HG03342 (cell line): ENCODE measurements around the gene TAF13.

Experiments
- ATAC-seq: cut with Tn5 transposase; IDR thresholded peaks from one replicate; pipeline ENCODE4 v1.9.1; 2021; ENCODE audit warnings: mild to moderate bottlenecking, moderate library complexity; ENCODE audit not compliant: unreplicated experiment

TAF13 gene, protein sequence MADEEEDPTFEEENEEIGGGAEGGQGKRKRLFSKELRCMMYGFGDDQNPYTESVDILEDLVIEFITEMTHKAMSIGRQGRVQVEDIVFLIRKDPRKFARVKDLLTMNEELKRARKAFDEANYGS

DNA sequence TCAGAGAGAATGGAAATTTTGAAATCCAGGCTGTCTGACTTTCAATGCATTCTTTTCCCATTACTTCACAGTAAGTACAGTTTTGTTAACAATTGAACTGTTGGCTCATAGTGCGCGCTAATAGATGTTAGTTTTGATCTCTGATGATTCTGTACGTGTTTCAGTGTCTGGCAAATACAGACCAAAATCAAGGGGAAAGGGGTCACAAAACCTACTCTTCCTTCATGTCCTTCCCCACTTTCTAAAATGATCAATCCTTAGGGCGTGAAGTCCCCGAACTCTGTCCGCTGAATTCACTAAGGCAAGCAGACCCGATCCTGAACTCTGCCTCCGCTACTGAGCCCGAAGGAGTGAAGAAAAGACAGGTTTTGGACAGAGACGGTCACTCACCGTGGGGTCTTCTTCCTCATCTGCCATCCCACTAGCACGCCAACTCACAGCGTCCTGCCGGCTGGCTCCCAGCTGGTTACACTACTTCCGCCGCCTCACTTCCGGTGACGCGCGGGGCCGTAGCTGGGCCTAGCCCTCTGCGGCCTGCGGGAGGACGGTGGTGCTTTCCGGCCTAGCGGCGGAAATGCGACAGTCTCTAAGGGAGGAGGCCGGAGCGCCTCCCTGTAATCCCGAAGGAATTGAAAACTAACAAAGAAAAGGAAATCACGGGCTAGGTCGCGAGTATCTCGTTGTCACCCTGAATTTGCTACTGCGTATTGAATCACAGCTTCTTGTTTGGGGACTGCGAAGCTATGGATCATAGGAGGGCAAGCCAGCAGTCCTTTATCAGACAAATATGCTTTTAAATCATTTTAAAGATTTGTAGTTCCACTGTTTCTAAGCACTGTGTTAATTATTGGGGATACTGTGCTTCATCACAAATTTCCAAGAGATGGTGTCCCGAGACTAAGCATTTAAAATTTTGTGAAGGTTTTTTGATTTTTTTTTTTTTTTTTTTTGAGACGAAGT, at the start of gene TAF13:
Gene TAF13 (minus strand): TSS at position 473 of the 960 bp plus-strand sequence. CDS start 56 bp downstream, at position 417.
- ATAC-seq: peak; percentile 99

DNA sequence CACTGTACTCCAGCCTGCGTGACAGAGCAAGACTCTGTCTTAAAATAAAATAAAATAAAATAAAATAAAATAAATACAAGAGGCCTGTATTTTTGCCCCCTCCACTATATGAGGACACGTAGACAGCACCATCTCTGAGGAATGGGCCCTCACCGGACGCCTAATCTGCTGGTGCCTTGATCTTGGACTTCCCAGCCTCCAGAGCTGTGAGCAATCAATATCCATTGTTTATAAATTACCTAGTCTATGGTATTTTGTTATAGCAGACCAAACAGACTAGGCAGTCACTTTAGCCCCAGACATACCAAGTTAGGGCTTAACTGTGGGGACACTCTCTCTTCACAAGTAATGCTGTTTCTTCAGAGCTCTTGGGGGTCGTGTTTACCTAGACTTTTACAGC, 44.6 kb upstream of the TAF13 start:
- ATAC-seq: no peak

DNA sequence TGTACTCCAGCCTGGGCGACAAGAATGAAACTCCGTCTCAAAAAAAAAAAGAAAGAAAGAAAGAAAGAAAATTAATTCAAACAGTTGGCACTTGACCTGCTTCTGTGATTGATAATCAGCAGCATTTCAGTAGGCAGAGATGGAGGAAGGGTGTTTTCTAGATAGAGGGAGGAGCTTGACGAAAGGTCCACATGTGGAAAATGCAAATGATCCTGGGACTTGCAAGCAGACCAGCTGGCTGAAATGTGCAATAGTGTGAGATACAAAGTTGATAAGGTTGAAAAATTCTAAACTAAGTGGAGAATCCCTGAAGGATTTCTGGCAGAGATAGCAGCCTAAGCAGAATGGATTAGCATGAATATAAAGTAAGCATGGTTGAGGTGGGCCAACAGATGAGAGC, 42.3 kb upstream of the TAF13 start:
- ATAC-seq: no peak

DNA sequence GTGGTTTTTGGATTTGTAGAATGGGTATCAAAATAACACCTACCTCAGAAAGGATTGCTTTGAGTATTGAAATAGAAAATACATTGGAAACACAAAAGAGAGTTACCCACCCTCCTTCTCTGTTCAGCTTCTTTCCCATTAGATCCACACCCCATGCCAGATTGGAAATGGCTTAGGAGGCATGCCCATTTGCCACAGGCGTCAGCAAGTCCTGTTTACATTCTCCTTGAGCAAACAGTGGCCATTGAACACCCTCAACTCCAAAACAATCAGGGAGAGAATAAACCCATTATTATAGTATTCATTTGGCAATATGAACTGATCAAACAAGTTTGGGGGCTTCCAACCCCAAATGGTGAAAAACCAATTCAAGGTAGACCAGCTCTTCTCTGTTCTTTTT, 40.5 kb upstream of the TAF13 start:
- ATAC-seq: no peak

DNA sequence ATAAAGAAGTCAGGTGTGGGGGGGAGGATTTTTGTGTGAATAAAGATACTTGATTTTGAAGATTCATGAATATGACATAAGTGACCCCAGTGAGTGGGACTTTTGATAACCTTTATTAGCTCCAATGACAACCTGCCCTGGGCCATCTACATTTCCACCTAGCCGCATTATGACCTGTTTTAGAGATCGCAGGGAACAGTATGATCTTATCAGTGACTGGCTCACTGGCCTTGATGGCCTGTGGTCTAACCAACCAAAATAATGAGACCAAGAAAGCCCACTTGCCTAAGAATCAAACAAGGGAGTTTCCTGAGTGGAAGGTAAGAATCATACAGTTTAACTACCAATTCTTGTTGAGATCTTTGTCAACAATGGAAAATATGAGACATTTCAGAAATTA, 39.9 kb upstream of the TAF13 start:
- ATAC-seq: no peak

DNA sequence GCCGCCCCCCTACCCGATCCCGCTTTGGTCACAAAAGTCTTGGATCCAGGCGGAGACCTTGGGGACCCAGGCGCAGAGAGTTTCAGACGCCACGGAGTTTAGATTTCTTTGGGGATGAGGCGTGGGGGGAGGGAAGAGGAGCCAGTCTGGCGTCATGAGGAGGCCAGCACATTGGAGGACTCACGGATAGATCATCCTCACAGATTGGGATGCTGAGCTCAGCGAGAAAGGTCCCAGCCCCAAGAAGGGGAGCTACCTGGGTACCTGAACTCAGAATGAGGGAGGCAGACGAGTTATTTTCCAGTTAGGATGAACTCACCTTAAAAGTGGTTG, 38.5 kb upstream of the TAF13 start:
- ATAC-seq: no peak

DNA sequence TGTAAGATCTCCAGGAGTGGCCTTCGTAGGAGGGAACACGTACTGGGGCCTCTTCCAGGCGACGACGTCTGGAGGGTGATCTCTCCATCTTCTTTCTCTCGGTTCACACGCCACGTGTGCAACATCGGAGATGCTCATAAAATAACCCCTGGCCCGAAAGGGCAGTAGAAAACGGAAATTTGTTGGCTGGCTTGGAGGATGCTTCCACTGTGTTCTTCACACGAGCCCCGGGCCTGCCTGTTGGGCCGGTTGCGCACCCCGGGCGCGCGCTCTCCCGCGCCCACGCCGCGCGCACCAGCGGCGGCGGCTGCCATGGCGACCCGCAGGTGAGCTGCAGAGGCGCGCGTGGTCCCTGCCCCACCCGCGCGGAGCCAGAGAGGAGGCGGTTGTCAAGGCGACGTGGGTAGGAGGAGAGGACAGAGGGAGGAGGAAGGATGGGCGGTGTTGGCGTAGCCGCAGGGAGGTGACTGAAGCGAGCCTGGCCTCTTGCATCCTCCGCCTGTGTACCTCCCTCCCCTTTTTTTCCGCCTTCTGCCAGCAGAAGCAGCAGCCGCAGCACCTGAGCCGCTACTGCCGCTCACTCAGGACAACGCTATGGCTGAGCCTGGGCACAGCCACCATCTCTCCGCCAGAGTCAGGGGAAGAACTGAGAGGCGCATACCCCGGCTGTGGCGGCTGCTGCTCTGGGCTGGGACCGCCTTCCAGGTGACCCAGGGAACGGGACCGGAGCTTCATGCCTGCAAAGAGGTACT, 38.0 kb upstream of the TAF13 start, which contains the start of gene ELAPOR1:
Gene ELAPOR1 (plus strand): TSS at position 526 of the 752 bp plus-strand sequence. CDS start 69 bp downstream, at position 595.
- ATAC-seq: peak; percentile 38

DNA sequence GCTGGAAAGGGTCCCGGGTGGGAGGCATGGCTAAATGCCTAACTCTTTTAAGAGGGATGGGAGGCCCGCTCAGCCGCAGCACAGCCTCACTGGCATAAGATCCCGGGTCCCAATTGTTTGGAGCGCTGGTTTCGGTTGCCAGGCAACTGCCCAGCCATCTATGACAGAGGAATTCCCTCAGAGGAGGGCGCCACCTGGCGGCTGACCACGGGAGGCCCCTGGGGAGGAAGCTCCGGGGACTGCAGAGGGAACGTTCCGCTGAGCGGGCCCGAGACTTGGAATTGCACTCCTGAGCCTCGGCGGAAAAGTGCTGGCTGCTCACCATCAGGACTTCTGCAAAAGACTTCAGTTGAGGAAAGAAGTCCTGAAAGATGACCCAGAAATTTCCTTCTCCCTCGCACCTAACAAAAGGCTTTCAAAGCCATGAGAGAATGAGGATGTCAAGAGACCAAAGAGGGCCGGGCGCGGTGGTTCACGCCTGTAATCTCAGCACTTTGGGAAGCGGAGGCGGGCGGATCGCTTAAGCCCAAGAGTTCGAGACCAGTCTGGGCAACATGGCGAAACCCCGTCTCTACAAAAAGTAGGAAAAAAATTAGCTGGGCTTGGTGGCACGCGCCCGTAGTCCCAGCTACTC, 37.0 kb upstream of the TAF13 start:
- peak; percentile 69 for ATAC-seq

DNA sequence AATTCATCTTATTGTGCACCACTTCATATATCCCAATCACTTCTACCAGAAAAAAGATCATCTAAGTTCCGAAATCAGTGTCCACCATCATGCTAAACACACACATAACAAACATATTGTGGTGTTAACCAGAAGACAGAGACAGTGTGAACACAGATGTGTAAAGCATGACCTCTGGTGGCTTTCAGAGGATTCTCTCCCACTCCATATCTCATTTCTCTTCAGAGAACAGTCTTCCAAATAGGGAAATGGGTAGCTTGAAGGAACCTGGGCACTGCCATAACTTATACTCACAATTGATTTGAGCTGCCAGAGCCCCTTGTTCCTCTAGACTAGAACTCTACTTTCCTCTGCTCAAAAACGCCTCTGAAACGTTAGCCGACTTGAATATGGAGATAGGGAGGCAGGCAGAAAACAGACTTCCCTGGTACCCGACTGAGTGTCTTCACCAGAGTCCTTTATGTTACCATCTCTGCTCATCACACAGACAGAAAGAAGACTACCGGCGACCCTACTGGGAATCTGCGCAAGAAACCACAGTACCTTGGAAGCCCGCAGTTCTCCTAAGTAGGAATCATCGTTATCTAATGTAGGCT, 36.4 kb upstream of the TAF13 start:
- ATAC-seq: peak; percentile 53

DNA sequence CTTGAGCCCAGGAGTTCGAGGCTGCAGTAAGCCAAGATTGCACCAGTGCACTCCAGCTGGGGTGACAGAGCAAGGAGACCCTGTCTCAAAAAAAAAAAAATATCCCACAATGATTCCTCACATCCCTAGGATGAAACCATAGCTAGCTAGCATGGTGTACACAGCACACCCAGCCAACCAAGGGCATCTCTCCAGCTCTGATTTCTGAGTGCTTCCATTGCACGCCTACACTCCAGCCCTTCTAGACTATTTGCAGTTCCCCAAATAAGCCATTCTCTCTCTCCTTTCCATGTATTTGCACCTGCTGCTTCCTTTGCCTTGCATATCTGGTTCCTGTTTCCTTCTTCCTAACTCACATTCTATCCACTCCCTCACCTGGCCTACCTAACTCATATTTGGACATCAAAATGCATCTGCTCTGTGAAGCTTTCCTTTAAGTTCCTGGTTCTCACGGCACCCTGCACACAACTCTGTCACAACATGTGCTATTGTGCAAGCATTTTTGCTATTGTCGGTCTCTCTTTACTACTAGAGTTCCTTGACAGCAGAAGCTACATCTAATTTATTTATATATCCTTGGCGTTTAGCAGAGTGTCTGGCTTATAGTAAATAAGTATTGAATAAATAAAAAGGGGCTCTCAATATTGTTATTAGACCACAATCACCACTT, 35.7 kb upstream of the TAF13 start:
- no peak for ATAC-seq

DNA sequence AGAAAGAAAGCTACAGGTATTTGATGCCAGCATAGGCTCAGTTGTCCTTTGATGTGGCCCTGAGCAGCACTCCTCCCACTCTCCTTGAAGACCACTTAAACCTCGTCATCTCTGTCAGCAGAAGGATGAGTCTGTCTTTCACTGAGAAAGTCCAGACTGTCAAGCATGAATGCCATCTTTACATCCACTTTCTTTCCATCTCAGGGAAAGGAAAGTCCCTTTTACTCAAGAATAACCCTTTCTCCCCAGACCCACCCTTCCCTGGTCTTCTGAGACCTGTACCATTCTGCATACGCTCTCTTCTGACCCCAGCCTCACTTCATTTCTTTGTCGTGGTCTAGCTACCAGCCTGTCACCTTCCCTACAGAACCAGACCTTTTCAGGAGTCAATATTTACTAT, 34.1 kb upstream of the TAF13 start:
- no peak for ATAC-seq

DNA sequence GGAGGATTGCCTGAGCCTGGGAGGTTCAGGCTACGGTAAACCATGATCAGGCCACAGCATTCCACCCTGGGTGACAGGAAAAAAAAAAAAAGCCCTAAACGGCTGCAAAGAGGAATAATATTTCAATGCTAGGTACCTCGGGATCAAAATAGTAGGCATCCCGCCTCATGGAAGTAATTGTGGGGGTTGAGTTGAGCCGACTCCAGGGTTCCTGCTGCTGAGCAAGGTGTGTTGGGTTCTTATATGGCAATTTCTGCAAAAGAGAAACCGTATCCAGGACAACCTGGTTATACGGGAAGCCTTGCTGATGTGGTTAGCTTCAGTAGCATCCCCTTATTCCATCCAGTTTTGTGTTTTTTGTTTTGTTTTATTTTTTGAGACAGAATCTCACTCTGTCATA, 32.0 kb upstream of the TAF13 start:
- no peak for ATAC-seq

DNA sequence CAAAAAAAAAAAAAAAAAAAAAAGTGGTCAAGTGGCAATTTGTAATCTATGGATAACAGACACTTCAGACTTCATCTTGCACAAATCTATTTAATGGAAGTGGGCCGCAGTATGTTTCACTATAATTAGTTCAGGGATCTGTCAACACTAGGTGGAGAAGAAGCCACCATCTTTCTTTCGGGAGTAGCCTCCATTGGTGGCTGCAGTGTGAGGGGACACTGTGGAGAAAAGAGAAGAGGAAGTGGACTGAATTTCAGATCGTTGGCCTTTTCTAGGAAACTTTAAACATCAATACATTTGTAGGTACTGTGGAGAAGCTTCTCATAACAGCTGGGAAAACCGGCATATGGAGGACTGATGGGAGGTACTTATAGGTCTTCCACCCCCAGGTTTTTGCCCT, 30.1 kb upstream of the TAF13 start:
- no peak for ATAC-seq

DNA sequence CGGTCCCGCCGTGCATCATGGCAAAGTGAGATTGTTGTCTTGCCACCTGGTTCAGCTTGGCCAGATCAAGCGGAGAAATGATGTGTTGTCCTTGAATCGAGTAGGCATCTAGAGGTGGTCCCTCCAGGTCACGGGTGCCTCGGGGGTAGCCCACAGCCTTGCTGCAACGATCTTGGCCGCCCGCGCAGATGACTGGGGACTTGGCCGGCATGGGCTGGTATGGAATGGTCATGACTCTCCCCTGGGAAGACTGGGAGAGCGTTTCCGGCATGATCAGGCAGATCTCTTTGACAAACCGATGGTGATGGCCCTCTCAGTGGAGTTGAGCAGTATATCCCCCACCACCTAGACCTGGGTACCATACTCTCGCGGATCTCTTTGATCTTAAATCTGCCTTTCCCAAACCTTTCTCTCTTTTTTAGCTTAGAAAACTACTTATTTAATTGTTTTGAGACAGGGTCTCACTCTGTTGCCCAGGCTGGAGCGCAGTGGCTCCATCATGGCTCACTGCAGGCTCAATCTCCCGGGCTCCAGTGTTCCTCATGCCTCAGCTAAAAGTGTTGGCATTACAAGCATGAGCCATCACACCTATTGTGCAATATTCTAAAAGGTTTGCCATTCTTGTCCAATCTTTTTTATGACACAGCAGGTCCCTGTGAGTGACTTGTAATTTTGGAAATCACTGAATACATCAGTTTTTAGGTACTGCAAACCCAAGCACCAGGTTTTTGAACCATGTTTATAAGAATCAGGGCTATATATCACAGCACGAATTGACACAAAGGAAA, 28.8 kb upstream of the TAF13 start:
- ATAC-seq: no peak

DNA sequence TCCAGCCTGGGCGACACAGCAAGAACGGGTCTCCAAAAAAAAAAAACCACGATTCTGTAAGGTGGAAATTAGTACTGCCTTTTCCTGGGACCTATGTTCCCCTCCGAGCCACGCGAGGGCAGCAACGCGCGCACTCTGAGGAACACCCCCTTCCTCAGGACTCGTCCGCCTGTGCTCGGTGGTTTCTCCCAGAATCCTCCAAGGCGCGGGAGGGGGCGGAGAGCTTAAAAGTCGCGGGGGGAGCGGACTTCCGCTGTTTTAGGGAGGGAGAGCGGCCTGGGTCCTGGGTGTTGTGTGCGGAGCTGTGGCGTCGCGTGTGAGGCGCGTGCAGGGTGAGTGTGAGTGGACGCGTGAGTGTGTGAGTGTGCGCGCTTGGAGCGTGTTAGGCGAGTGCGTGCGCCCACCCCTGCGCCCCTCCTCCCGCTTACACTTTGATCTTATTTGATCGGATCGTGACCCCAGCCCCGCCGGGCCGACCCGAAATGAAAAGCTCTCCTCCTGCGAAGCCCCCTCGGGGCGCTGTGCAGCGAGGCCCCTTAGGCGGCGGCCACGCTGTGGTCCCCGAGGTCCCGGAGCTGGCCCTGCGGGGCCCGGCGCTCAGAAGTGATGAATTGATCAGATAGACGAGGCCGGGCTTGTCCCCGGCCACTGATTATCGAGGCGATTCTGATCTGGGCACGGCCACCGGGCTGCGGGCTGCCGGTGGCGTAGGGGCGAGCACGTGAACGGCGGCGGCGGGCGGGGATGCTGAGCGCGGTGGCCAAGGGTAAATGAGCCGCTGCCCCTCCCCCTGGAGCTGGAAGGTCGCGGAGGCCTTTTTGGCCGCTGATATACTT, 24.4 kb upstream of the TAF13 start:
- ATAC-seq: peak; percentile 89

DNA sequence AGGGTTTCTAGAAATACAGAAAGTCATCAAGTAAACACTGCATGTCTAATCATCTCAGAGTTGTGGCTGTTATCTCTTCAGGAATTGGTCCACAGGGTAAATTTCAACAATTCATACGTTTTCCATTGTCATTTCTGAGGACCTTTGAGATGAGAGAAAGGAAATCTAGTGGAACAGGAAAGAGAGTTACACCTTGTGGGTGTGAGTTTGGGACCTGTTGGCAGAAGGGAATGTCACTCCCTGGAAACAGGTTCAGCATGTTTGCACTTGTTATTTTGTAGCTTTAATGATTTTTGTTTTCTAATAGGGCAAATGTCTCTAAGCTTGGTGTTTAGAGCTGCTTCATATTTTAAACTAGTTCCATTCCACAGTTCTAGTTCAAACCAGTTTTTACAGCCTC, 20.3 kb upstream of the TAF13 start:
- ATAC-seq: no peak

DNA sequence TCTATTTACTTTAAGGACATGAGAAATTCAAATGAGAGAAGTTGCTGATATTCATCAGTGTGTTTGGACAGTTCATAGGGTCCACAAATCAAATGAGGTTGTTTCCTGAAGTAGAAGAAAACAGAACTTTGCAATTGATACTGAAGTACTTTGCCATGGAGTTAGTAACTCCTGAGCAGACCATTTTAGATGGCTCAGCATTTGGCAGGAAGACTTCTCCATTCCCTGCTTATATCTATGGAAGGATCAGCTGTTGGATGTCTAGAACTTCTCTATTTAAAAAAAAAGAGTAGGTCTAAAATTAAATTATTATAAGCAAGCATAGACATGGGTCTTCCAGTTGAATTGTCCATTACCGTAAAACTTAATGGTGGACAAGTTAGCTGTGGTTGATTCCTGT, 19.8 kb upstream of the TAF13 start:
- ATAC-seq: no peak

DNA sequence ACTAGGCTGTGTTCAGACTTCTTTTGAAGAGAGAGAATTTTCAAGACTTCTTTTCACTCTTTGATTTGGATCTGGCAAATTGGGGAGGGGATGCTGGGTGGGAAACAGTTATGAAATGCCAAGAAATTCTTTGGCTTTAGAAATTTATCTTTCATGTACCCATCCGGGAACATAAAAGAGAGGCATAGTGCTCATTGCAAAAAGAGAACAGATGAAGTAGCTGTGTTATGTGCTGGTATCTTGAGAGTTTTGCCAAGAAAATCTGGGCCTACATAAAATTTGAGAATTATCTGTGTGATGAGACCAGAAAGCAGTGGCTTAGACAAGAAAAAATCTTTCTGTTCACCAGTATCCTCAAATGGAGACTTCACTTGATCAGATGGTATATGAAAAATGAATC, 19.1 kb upstream of the TAF13 start:
- no peak for ATAC-seq

DNA sequence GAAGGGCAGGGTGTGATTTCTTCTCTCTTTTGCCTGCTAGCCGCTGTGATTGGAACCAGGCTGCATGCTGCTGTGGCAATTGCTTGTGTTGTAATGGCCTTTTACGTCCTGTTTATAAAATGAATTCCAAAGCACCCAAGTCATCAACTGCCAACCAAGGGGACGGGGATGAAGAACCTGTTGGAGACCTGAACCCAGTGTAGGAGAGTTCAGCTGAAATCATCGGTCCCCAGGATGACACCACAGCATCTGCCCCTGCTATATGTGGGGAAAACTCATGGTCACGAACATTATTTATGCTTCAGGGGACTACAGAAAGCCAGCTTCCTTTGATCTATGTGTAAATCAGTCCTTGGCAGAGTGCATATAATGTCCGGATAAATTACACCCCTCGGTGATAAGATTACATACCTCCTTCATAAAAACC, 18.6 kb upstream of the TAF13 start:
- no peak for ATAC-seq
